HEK293T (cell line): Measurements from ENCODE around the gene DCUN1D2.

Experiments
- ELF4 ChIP-seq: fragments of 450-650 bp; IDR thresholded peaks from 2 replicates; pipeline ENCODE4 v1.6.1; 2017; ENCODE audit warnings: antibody characterized with exemption
- FOXA1 ChIP-seq: fragments of 450-650 bp; IDR thresholded peaks from 2 replicates; pipeline ENCODE4 v1.6.1; 2016; ENCODE audit warnings: mild to moderate bottlenecking
- FOXM1 ChIP-seq: fragments of 450-650 bp; IDR thresholded peaks from 2 replicates; pipeline ENCODE4 v1.6.1; 2017; ENCODE audit warnings: mild to moderate bottlenecking, borderline replicate concordance
- L3MBTL2 ChIP-seq: fragments of 450-650 bp; conservative IDR thresholded peaks from 2 replicates; pipeline ENCODE4 v1.6.1; 2016; ENCODE audit warnings: mild to moderate bottlenecking
- SP1 ChIP-seq: fragments of 450-650 bp; IDR thresholded peaks from 2 replicates; pipeline ENCODE4 v1.6.1; 2017
- SUZ12 ChIP-seq: fragments of 450-650 bp; IDR thresholded peaks from 2 replicates; pipeline ENCODE4 v1.6.1; 2016; ENCODE audit warnings: mild to moderate bottlenecking

DNA sequence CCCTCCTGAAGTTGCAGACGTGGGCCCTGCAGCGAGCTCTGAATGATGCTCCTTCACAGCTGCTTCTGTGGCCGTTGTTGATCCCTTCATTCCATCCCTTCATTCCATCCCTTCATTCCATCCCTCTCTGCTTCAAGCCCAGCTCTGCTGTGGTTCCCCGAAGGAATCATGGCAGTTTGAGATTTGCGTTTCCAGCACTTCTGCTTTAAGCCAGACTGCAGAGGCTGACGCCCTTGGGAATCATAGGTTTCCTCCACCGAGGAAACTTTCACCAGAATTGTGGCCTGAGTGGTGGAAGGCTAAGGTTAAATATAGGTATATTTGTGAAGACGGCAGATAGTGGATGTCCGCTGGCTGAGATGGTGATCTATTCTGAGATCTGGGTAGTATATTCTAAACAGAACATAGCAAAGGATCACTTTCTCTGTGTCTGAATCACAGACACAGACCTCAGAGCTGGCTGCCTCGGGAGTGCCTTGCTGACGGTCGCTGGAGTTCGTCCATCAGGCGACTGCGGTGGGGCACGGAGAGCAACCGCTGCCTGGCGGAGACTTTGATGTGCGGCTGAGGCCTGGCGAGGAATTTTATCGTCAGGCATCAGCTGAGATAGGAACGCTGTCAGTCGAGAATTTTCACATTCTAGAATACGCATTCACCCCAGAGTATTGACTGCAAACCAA is 42.8 kb upstream of the DCUN1D2 start:
- TF ChIP-seq ELF4 (no peak), SUZ12 (no peak), L3MBTL2 (no peak), FOXM1 (no peak), FOXA1 (no peak), SP1 (no peak)
